HEK293T (cell line): ENCODE results near the gene GNAT3.

Source experiments
- CTCF ChIA-PET: fragments of 350-600 bp; formaldehyde crosslinking; extraction: SDS; loops from one replicate; lab custom pipeline; 2021; ENCODE audit warnings: antibody characterized with exemption, inconsistent platforms; lab: Yijun Ruan, JAX
- POLR2A ChIA-PET: fragments of 350-600 bp; formaldehyde crosslinking; extraction: SDS; loops from one replicate; lab custom pipeline; 2020; ENCODE audit warnings: antibody characterized with exemption, inconsistent platforms; lab: Yijun Ruan, JAX
- DNase-seq: peaks from one replicate; pipeline ENCODE4 v3.0.0; 2012; ENCODE audit warnings: mixed read lengths; ENCODE audit errors: extremely low spot score
- ARNT ChIP-seq: fragments of 450-650 bp; IDR thresholded peaks from 2 replicates; pipeline ENCODE4 v1.6.1; 2017; ENCODE audit warnings: mild to moderate bottlenecking
- BHLHE40 ChIP-seq: fragments of 450-650 bp; IDR thresholded peaks from 2 replicates; pipeline ENCODE4 v1.6.1; 2016; ENCODE audit warnings: mild to moderate bottlenecking, moderate library complexity, borderline replicate concordance
- CTBP1 ChIP-seq: fragments of 450-650 bp; IDR thresholded peaks from 2 replicates; pipeline ENCODE4 v1.6.1; 2016; ENCODE audit warnings: borderline replicate concordance
- ELF4 ChIP-seq: fragments of 450-650 bp; IDR thresholded peaks from 2 replicates; pipeline ENCODE4 v1.6.1; 2017; ENCODE audit warnings: antibody characterized with exemption
- FOXA1 ChIP-seq: fragments of 450-650 bp; IDR thresholded peaks from 2 replicates; pipeline ENCODE4 v1.6.1; 2016; ENCODE audit warnings: mild to moderate bottlenecking
- FOXK2 ChIP-seq: fragments of 450-650 bp; IDR thresholded peaks from 2 replicates; pipeline ENCODE4 v1.6.1; 2016; ENCODE audit warnings: mild to moderate bottlenecking
- FOXM1 ChIP-seq: fragments of 450-650 bp; IDR thresholded peaks from 2 replicates; pipeline ENCODE4 v1.6.1; 2017; ENCODE audit warnings: mild to moderate bottlenecking, borderline replicate concordance
- HDGF ChIP-seq: fragments of 450-650 bp; IDR thresholded peaks from 2 replicates; pipeline ENCODE4 v1.6.1; 2017; ENCODE audit warnings: antibody characterized with exemption, borderline replicate concordance
- L3MBTL2 ChIP-seq: fragments of 450-650 bp; conservative IDR thresholded peaks from 2 replicates; pipeline ENCODE4 v1.6.1; 2016; ENCODE audit warnings: mild to moderate bottlenecking
- LEF1 ChIP-seq: fragments of 450-650 bp; IDR thresholded peaks from 2 replicates; pipeline ENCODE4 v1.6.1; 2017; ENCODE audit warnings: mild to moderate bottlenecking, borderline replicate concordance
- NFRKB ChIP-seq: fragments of 450-650 bp; IDR thresholded peaks from 2 replicates; pipeline ENCODE4 v1.6.1; 2016; ENCODE audit warnings: mild to moderate bottlenecking, moderate library complexity
- PKNOX1 ChIP-seq: fragments of 450-650 bp; IDR thresholded peaks from 2 replicates; pipeline ENCODE4 v1.6.1; 2016
- SP1 ChIP-seq: fragments of 450-650 bp; IDR thresholded peaks from 2 replicates; pipeline ENCODE4 v1.6.1; 2017
- SUZ12 ChIP-seq: fragments of 450-650 bp; IDR thresholded peaks from 2 replicates; pipeline ENCODE4 v1.6.1; 2016; ENCODE audit warnings: mild to moderate bottlenecking
- TARDBP ChIP-seq: fragments of 450-650 bp; IDR thresholded peaks from 2 replicates; pipeline ENCODE4 v1.6.1; 2016
- ZNF384 ChIP-seq: fragments of 450-650 bp; IDR thresholded peaks from 2 replicates; pipeline ENCODE4 v1.6.1; 2016

The GNAT3 gene

GRCh38 chr7:80517282-80517747 lies 5.5 kb upstream of the GNAT3 start:
- ChIA-PET CTCF (interaction anchor here (0.7 kb wide), 1 partner anchor 173 kb away, joined by 3 read pairs; no protein-coding TSS in a partner anchor), POLR2A (no interaction called here)
- DNase-seq, result no peak
- TF ChIP-seq SUZ12 (no peak), PKNOX1 (no peak), FOXM1 (no peak), HDGF (no peak), LEF1 (no peak), FOXK2 (no peak), FOXA1 (no peak), L3MBTL2 (no peak), BHLHE40 (no peak), ZNF384 (no peak), NFRKB (no peak), ARNT (no peak), TARDBP (no peak), SP1 (no peak), CTBP1 (no peak), ELF4 (no peak)

- TF ChIP-seq TARDBP (no peak), ZNF384 (no peak), HDGF (no peak), FOXK2 (no peak), NFRKB (no peak)
- ChIA-PET POLR2A (no interaction called here), CTCF (no interaction called here)
These were observed 3.4 kb upstream of the GNAT3 start for GRCh38 chr7:80515298-80515697.

GRCh38 chr7:80510021-80510420 lies 1.8 kb downstream of the GNAT3 start:
- no peak for DNase-seq
- TF ChIP-seq BHLHE40 (no peak), FOXA1 (no peak), CTBP1 (no peak), TARDBP (no peak), ZNF384 (no peak), SUZ12 (no peak), HDGF (no peak), SP1 (no peak), NFRKB (no peak), PKNOX1 (no peak), ELF4 (no peak), FOXK2 (no peak), LEF1 (no peak), L3MBTL2 (no peak), ARNT (no peak)

More at GRCh38 chr7:80515298-80515697, 3.4 kb upstream of the GNAT3 start:
- no peak for DNase-seq

GRCh38 chr7:80508440-80508839 lies 3.4 kb downstream of the GNAT3 start:
- TF ChIP-seq NFRKB, result no peak
- TF ChIP-seq SUZ12, result no peak
- TF ChIP-seq PKNOX1, result no peak
- no peak for TF ChIP-seq FOXA1
- no peak for TF ChIP-seq ELF4
- TF ChIP-seq ZNF384, result no peak
- TF ChIP-seq BHLHE40, result no peak
- TF ChIP-seq L3MBTL2, result no peak
- no peak for TF ChIP-seq SP1
- TF ChIP-seq FOXK2, result no peak
- no peak for TF ChIP-seq HDGF
- TF ChIP-seq CTBP1, result no peak
- no peak for TF ChIP-seq LEF1
- no peak for TF ChIP-seq TARDBP
- no peak for TF ChIP-seq FOXM1
- no peak for TF ChIP-seq ARNT
- ChIA-PET POLR2A (no interaction called here), CTCF (no interaction called here)
- DNase-seq, result no peak

More at GRCh38 chr7:80510021-80510420, 1.8 kb downstream of the GNAT3 start:
- ChIA-PET CTCF (no interaction called here), POLR2A (no interaction called here)

GRCh38 chr7:80505900-80506500 lies 5.9 kb downstream of the GNAT3 start:
- ChIA-PET CTCF (no interaction called here), POLR2A (no interaction called here)
- no peak for DNase-seq
- no peak for TF ChIP-seq NFRKB
- TF ChIP-seq FOXM1, result no peak
- TF ChIP-seq CTBP1, result no peak
- no peak for TF ChIP-seq ELF4
- TF ChIP-seq TARDBP, result no peak

- CTCF ChIA-PET, result no interaction called here
- TF ChIP-seq SP1 (no peak), NFRKB (no peak), CTBP1 (no peak), ARNT (no peak), SUZ12 (no peak), ZNF384 (no peak), FOXM1 (no peak), LEF1 (no peak), BHLHE40 (no peak), HDGF (no peak), PKNOX1 (no peak), FOXK2 (no peak), ELF4 (no peak), TARDBP (no peak), FOXA1 (no peak), L3MBTL2 (no peak)
- POLR2A ChIA-PET, result no interaction called here
- DNase-seq, result no peak
These were observed 11.5 kb downstream of the GNAT3 start for GRCh38 chr7:80500325-80500724.
